COLO829 (cell line): ENCODE measurements around the gene BBX.
"Not testable (repeated sequence)": the region's sequence is repeated elsewhere in the genome, so short reads cannot be mapped to it uniquely, and the experiment has no call there.

Source experiments
- DNase-seq: peaks from one replicate; pipeline ENCODE4 v3.0.0; 2012; ENCODE audit warnings: low spot score

Gene BBX

DNA sequence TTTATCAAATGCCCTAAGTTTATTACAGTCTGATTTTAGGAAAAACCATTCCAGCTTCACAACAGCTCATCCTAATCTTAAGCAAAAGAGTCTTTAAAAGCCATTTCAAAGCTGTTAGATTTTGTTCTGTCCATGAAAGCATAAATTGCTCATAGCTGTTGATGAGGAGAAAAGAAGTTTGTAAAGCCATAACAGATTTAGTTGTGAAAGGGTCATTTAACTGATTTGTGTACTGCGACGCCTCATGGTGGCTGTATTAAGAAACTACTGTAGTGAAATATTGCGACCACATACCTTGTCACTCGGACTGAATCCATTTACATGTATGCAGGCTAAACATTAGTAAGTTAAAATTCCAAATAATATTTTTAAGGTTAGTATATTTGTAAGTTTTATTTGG lies 20.9 kb downstream of the BBX start:
- DNase-seq = no peak

DNA sequence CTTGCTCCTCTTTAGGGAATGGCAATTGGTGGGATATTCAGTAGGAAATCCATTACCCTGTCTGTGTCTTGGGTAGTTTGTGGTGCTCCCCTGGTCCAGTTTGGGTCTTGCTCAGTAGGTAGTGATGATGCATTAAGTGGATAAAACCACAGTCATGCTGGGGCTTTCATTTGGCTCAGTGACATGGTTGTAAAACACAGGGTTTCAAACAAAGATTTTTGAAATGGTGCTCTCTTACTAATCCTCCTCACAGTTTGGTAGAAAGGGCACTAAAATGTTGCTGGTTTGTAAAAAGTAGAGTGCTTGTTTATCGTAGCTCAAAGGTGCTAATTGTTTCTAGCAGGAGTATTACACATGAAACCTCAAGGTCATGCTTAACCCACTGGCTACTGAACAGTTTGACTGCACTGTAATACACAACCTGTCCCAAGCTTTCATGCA lies 22.9 kb downstream of the BBX start:
- no peak for DNase-seq

DNA sequence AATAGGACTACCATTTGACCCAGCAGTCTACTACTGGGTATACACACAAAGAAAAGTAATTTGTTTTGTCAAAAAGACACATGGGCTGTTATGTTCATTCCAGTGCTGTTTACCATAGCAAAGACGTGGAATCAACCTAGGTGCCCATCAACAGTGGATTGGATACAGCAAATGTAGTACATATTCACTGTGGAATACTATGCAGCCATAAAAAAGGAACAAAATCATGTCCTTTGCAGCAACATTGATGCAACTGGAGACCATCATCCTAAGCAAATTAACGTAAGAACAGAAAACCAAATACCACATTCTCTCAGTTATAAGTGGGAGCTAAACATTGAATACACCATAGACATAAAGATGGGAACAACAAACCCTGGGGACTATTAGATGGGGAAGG lies 25.8 kb downstream of the BBX start:
- DNase-seq = no peak

DNA sequence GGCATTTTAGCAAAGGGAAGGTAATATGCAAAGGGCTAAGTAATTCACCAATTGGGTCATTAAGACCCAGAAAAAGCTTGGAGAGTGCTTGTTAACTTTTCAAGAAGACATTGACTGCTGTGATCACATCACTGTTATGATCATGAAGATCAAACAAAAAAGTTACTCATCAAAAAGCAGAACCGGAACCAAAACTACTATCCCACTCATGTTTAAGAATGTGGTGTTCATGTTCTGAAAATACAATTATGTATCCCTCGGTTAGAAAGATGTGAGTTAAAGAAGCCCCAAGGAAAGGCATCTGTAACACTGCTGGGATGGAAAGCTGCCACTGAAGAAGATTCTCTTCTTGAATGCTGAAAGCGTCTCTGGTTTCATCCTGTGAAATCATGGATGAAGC lies 32.6 kb downstream of the BBX start:
- DNase-seq = no peak

DNA sequence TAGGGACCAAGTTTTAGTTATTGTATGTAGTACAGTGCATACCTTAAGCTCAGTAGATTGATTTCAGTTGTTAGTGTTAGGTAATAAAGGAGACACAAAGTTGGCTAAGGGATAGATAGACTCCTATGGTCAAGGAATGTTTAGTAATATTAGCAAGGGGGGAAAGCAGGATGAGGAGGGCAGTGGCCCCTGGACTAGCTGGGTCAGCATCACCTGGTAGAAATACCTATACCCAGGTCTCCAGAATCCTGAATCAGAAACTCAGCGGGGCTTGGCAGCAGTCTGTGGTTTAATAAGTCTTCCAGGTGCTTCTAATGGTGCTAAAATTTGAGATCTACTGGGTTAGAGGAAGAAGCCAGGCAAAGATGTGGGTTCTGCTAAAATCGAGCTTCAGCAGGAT lies 35.0 kb downstream of the BBX start:
- no peak for DNase-seq

DNA sequence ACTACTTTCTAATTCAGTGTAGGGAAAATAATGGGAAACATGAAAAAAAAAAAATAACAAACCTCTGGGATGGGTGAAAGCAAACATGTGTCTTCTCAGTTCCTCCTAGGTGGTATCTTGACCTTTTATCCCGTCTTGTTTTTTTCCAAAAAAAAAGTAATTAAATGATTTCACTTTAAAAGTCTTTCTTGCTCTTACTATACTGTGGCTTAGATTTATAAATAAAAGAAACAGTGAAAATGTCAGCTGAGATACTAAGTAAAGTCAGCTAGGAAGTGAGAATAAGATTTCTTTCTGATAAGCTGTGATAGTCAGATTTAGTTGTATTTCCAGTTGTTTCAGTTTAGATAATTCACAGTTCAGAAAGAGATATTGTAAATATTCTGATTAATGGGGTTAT lies 37.4 kb downstream of the BBX start:
- no peak for DNase-seq

DNA sequence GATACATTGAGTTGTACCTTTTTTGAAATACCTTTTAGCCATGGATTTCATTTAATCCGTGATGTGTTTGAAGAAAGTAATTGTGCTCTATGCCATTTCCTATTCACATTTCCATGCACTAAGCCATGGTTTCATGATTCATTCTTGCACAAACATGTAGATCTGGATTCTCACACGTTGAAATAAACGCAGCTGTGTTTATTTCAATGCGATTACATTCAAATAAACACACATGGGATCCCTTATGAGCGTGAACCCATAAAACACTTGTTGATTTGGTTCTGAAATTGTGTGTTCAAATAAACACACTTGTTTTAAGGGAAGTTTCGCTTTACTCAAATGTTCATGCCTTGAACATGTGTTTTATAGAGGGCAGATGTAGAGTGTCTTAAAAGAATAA lies 39.2 kb downstream of the BBX start:
- DNase-seq = no peak

DNA sequence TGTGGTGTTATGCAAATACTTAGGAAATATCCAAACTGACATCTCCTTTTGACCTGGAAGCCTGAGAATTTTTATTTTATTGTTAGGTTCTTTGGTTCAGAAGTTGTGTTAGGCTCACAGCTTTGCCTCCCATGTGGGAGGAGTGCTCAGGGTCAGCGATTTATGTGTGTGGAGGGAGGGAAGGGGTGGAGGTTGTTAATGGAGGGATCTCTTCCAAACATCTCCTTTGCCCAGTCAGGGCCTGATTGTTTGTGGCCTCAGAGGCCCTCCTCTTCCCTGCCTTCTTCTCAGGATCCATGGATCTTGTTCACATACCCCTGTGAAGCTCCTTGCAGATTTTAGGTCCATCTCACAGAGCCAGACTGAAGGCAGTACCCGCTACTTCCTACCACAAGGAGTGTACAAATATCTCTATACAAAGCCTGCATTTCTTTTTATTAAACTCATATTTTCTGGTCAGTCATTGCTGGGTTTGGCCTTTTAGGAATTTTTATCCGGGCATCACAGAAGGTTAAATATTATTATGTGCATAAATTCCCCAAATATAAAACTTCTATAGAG lies 40.3 kb downstream of the BBX start:
- DNase-seq = no peak

DNA sequence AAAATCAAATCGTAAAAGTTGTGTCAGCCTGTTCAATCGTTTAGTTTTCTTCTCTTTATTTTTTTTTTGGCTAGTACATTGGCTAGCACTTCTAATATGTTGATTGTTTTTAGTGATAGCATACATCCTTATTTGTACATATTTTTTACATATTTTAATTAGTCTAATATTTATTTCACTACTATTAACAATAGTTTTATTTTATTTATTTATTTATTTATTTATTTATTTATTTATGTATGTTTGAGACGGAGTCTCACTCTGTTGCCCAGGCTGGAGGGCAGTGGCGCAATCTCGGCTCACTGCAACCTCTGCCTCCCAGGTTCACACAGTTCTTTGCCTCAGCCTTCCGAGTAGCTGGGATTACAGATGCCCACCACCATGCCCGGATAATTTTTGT lies 42.5 kb downstream of the BBX start:
- not testable (repeated sequence) for DNase-seq

DNA sequence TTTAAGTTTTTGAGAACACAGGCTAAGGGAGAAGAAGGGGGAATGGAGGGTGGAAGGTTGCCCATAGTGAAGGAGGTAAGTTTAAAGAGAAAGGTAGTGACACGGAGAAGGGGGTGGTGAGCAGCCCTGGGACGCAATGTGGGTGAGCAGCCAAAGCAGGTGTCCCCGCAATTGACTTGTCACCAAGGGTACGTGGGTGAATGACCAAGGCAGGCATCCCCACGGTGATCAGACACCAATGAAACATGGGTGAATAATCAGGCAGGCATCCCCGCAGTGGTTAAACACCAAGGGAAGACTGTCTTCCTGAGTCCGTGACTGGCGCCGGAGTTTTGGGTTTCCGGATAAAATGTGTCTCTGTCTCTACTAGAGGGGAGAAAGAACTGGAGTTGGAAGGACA lies 48.3 kb downstream of the BBX start:
- not testable (repeated sequence) for DNase-seq

DNA sequence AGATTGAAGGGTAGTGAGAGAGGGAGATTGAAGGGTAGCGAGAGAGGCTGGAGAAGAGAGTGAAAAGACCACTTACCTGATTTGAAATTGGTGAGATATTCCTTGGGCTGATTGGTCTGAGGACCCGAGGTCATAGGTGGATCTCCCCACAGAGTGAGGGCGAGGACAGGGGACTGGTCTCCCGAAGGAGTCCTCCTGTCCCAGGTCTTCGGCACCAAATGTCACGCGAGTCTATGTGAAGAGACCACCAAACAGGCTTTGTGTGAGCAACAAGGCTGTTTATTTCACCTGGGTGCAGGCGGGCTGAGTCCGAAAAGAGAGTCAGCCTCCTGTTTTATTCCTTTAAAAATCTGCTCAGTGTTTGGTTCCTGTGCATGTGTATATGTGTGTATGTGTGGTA lies 48.7 kb downstream of the BBX start:
- not testable (repeated sequence) for DNase-seq

DNA sequence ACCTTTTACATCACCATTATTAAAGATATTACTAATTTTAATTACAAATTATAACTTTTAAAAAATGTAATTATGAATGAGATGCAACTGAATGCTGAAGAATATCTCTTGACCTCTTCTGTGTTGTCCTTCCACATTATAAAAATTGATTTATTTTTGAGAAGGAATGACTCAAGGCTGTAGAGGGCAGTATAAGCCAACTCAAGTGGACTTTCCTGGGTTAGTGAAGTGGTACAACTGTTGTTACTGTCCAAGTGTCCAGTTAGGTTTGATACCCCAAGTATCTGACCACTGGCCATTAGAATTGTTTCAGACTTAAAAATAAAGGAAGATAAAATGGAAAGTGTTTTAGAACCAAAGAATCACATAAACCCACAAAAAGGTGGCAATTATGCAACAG lies 51.9 kb downstream of the BBX start:
- DNase-seq = peak; percentile 27

DNA sequence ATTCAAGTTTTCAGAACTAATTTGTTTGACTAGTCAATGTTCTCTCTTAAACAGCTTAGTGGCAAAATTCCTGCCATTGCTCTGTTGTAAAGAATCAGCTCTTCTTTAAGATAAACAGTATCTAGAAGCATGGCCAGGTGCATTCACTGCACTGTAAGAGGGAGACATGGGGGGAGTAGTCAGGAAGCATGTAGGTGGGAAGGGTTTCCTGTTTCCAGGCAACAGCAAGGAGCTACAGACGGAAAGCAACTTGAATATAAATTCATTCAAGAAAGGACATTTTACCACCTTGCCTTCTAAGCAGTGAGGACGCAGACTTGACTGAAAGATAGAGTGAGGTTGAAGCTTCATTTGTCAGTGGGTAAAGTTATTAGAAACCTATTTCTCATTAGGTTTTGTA lies 55.3 kb downstream of the BBX start:
- no peak for DNase-seq

DNA sequence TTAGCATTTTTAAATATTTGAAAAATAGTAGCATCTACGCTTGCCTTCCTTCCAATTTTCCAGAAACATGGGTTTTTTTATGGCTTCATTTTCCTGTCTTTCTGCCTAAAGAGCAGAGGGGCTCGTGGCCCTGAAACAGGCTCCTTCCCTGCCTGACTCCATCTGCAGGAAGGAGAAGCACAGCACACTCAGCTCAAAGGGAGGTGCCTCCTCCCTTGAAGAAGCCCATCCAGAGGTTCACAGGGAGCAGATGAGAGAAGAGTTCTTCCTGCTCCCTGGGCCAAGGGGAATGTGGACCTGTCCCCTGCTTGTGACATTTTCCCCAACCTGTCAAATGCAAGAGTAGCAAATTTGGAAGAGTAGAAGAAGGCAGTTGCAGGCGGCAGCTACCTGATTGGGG lies 55.8 kb downstream of the BBX start:
- DNase-seq = no peak

DNA sequence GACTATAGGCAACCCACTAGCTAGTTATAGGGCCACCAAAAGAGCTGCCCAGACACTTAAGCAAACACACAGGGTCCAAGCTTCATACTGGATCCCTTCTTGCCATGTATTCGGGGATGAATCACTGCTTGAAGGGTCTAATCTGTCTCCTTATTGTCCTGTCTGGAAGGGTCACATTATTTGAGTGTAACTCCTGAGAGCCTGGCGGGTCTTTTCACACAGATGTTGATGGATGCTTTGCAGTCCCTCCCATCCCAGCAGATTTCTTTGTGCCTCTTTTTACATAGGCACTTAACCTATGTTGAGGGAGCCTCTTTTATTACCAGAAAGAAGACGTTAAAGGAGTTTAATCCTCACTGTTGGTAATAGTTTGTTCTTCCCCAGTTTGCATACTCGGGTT lies 56.6 kb downstream of the BBX start:
- DNase-seq = no peak

DNA sequence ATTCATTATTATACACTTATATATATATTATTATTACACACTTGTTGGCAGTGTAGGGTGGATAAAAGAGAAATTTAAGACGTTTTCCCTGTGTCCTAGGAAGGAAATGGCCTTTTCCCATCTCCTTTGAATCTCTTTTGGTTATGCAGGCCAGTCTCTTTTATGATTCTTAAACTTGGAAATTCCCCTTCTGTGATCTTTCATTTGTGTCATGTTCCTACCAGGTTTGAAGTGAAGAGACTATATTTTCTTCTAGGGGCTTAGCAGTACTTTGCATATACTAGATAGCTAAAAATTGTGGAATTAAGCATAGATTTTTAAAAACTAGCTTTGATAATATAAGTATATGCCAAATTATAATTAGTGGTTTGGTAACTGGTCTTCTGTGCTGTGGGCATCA lies 58.5 kb downstream of the BBX start:
- DNase-seq = no peak

DNA sequence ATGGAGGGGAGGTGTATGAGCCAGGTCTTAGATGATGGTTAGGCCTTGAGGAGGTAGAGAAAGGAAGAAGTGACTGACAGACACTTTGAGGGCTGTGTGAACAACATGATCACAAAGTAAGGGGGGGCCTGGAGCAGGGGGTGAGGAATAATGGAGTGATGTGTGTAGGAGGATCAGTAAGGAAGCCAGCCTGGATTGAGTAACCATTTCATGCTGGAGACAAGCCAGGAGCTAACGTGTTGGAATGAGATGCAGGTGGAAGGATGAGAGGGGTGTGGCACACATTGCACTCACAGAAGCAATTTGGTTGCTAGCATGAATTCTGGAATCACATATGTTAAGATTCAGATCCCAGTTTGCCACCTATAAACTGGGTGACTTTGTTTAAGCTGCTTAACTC lies 65.5 kb downstream of the BBX start:
- DNase-seq = no peak

DNA sequence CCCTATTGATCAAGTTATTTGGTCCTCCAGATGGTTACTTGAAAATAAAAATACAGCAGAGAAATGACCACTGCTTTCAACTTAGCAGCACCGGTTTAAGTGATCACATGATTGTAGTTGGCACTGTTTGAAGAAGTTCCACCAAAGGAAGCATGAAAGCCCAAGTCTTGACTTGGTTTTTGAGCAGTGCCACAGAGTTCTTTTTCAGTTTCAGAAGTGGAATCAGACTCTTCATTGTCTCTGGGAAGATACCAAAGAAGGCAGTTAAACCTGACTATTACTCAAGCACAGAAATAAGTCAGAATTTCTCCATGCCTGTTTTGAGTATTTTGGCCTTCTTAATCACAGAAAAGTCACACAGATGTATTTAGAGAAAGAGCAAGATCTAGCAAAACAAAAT lies 66.7 kb downstream of the BBX start:
- peak; percentile 19 for DNase-seq

DNA sequence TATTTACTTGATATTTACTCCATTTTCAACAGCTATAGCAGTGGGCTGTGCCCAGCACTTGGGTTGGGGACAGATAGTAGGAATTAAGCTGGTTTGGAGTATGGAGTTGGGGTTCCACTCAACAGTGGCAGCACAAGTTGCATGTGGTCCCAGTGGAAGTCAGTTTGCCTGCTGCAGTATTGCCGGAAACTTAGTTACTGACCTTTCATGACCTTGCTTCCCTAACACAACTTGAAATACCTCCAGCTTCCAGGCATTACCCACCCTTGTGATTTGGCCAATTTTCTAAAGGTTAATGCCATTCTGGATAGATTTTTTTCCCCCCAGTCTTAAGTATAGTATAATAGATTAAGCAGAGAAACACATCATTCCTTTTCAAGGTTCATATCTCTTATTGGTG lies 68.0 kb downstream of the BBX start:
- no peak for DNase-seq

DNA sequence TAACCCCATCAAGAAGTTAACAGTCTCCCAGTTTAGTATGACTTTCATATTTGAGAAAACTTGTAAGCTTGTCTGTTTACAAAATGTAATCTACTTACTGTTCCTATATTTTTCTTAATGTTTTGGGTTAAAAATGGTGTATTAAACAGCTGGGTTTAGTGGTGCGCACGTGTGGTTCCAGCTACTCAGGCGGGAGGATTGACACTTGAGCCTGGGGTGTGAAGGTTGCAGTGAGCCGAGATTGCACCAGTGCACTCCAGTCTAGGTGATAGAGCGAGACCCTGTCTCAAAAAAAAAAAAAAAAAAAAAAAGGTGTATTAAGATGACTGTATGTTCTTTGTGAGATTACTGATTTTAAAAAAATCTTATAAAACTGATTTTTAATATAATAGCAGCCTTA lies 69.3 kb downstream of the BBX start:
- DNase-seq = no peak

DNA sequence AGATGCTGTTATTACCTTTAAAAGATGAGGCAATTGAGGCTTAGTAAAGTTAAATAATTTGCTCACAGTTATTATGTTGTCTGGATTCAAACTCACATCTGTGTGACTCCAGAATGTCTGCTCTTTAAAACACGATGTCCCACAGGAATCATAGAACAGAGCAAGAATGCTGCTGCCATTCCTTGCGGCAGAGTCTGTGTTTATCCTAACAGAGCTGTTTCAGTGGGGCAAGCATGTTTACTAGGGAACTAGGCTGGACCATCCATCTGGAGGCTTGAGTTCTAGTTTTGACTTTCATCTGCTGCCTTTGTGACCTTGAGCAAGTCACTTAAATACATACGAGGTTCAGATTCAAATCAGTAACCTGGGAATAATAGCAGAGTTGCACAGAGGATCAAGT lies 72.1 kb downstream of the BBX start:
- DNase-seq = no peak

DNA sequence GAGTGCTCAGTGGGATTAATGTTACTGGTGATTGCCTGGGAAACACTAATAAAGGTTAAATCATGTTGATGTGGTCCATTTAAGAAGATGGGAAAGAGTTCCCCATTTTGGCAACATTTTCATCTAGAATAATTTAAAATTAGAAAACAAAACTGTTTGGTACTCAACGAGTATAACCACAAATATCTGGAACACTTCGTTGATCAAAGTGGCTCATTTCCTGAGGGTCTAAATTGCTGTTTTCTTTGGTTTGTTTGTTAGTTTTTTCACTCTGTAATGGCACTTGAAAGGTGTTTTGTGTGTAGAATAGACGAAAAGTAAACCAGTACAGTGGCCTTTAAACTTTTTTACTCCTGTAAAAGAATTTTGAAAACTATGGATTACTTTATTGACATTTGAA lies 73.9 kb downstream of the BBX start:
- DNase-seq = no peak

DNA sequence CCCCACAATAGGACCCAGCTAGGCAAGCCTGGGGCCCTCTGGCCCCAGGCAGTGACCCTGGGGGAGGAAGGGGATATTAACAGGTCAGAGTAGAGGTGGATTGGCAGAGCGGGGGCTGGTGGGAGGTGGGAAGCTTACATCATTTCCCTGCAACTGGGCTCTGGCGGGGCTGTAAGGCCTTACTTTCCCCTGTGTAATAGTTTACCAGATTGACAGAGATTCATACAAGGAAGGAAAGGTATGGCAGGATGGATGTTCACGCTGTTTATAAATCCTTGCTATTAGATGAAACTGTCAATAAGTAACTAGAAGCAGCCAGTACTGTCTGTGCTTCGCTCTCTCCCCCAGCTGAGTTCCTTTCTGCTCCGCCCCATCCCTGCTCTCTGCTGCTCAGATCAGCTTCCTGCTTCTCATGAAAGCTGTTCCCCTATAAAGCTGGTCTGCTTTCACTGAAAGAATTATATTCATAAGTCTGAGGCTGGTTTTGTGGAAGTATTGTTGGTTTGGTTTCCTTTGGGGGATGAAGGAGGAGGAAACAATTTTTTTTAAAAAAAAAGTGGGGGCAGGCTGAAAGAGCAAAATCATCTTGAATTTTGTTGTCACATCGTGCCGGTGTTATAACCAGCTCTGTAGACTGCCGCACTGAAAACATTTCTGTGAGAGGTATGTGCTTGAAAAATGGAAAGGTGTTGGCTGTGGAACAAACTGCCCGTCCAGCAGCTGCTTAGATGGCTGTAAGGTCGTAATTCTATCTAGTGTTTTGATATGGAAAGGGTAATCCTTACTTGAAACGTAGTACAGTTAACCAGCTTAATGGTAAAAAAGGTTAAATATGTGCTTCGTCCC lies 76.4 kb downstream of the BBX start:
- DNase-seq = peak; percentile 37

DNA sequence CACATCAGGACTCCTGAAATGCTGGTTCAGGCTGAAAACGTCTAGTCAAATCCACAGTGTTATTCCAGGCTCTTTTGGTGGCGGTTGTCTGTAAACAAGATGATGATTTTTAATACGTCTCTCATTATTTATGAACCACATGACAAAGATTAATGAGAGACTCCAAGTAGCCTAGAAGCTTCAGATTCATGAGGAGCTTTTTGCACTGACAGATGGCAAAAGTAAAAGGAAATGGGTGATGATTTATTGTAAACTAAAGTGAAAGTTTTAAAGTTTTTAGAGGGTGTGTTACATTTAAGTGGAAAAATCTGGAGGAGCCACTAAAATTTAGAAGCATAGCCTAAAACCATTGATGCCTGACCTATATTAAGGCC lies 77.0 kb downstream of the BBX start:
- no peak for DNase-seq
